ENCODE results near the gene SPRY4.

- no peak for TF ChIP-seq PREB (CRISPR knock-in tag; IDR thresholded peaks at IDR 0.05; ENCODE audit: borderline replicate concordance)
- no peak for TF ChIP-seq ATF2 (CRISPR knock-in tag; IDR thresholded peaks at IDR 0.05; ENCODE audit: borderline replicate concordance, low read depth)
- no peak for TF ChIP-seq CTCF (IDR thresholded peaks at IDR 0.05)
Observed at GRCh38 chr5:142313275-142313674, 11.5 kb downstream of the SPRY4 start.

Measured in WTC11 (cell line).